Endothelial cell of umbilical vein (primary cell): ENCODE measurements around the gene COL18A1.

Source experiments
- EZH2 ChIP-seq: IDR thresholded peaks from 2 replicates; pipeline ENCODE4 v1.6.1; 2012; ENCODE audit warnings: borderline replicate concordance, low read depth, mild to moderate bottlenecking, moderate library complexity, low read length, inconsistent platforms; ENCODE audit not compliant: severe bottlenecking
- FOS ChIP-seq: IDR thresholded peaks from 2 replicates; pipeline ENCODE4 v1.6.1; 2011; ENCODE audit warnings: mild to moderate bottlenecking, low read length, moderate library complexity, borderline replicate concordance; ENCODE audit not compliant: insufficient read depth
- JUN ChIP-seq: IDR thresholded peaks from 2 replicates; pipeline ENCODE4 v1.6.1; 2011; ENCODE audit warnings: borderline replicate concordance, low read depth; ENCODE audit not compliant: insufficient read length, insufficient read depth
- MYC ChIP-seq: IDR thresholded peaks from one replicate; pipeline ENCODE4 v1.6.1; 2011; ENCODE audit warnings: mild to moderate bottlenecking, low read depth, low read length
- POLR2A ChIP-seq: IDR thresholded peaks from 2 replicates; pipeline ENCODE4 v1.6.1; 2012; ENCODE audit warnings: low read depth, mild to moderate bottlenecking, control low read depth, low read length
- POLR2AphosphoS5 ChIP-seq: IDR thresholded peaks from 2 replicates; pipeline ENCODE4 v1.6.1; 2012; ENCODE audit warnings: low read depth, mild to moderate bottlenecking, control low read depth, low read length, moderate library complexity; ENCODE audit not compliant: insufficient read depth
- TF ChIP-seq, protein P1 (sequence below), 2 donors: IDR thresholded peaks; 1 replicate in 1 of 2; 2 replicates in 1 of 2; pipeline ENCODE4 v1.5.1; 2011; ENCODE audit warnings: low read length in 2 of 2, mild to moderate bottlenecking in 2 of 2, moderate library complexity in 2 of 2, control low read depth in 1 of 2, inconsistent platforms in 1 of 2, low read depth in 1 of 2; ENCODE audit not compliant: insufficient read depth in 1 of 2; ENCODE audit errors: extremely low read depth in 1 of 2

DNA sequence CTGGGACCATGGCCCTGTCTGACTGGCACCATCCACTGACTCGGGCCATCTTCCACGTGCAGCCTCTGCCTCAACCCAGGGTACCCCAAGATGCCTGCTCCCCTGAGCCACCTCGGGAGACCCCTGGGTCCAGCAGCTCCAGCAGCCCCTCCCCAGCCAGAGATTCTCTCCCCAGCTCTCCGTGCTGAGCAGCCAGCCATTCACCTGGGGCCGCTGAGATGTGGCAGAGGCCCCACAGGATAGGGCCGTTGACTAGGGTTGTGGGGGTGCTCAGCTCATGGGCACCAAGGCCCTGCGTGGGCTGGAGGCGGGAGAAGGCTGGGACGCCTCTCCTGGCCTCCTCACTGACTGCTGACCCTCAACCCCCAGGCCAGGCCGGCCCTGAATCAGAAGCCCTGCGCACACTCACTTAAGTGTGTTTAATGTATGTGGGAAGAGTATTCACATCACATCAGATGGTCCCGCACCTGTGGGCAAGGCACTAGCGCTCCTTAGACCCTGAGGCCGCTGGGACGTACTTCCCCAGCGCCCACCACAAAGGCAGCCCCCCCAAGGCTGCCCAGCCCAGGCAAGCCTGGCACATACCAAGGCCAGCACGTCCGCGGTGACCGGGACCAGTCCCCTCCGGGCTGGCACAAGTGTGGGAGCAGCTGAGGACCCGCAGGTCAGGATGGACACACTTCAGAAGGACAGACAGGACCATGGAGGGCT lies 109.5 kb downstream of the COL18A1 start:
- TF ChIP-seq POLR2A: no peak
- no peak for TF ChIP-seq POLR2AphosphoS5
- TF ChIP-seq, protein P1, sequence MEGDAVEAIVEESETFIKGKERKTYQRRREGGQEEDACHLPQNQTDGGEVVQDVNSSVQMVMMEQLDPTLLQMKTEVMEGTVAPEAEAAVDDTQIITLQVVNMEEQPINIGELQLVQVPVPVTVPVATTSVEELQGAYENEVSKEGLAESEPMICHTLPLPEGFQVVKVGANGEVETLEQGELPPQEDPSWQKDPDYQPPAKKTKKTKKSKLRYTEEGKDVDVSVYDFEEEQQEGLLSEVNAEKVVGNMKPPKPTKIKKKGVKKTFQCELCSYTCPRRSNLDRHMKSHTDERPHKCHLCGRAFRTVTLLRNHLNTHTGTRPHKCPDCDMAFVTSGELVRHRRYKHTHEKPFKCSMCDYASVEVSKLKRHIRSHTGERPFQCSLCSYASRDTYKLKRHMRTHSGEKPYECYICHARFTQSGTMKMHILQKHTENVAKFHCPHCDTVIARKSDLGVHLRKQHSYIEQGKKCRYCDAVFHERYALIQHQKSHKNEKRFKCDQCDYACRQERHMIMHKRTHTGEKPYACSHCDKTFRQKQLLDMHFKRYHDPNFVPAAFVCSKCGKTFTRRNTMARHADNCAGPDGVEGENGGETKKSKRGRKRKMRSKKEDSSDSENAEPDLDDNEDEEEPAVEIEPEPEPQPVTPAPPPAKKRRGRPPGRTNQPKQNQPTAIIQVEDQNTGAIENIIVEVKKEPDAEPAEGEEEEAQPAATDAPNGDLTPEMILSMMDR (IDR thresholded peaks at IDR 0.05; ENCODE audit: extremely low read depth in 1 of 2, insufficient read depth in 1 of 2, low read depth in 1 of 2, low read length in 2 of 2): no peak
- no peak for TF ChIP-seq EZH2
- no peak for TF ChIP-seq FOS
- TF ChIP-seq MYC: no peak
- no peak for TF ChIP-seq JUN
